ENCODE results near the gene BAG1. TPM values are rescaled to one million over a fixed set of nuclear protein-coding genes. Genes with fewer than 3 reads are reported as not detected.

Gene BAG1
- total RNA-seq, 1 donor from 2014 or later = 98.5 TPM

DNA sequence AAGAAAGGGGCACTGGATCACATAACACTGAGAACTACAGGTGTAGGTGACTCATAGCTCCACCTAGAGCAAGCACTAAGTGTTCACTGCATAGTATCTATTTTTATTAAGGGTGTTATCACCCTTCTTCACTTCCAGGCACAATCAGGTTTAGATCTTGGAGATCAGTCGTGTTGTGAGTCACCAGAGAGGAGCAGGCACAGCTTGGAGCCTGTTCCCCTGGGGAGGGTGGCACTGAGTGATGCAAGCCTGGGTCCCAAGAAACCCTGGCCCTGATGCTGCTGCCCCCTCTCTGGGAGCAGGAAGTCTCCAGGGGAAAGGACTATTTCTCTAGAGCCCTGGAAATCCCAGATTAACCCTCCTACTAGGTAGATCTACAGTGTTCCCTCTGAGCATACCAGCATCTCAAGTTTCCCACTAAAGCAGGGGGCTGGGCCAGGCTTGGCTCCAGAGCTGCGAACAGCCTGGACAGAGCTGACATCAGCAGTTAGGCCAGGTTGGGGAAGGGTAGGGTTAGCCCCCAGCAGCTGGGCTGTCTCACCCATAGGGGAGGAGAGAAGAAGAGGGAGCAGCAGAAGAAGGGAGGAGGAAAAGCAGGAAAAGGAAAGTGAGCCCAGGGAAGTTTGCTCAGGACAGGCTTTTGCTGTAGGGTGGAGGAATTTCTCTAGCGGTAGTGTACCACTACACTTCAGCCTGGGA, 52.7 kb downstream of the BAG1 start:
- H3K27ac ChIP-seq = no peak overlapping the region
- H3K27me3 ChIP-seq (ENCODE audit: low read depth) = no peaks in the 10 kb centered on the region
- no peak overlapping the region for H3K4me3 ChIP-seq
- no peaks in the 10 kb centered on the region for H3K4me1 ChIP-seq
- TF ChIP-seq, protein P1, sequence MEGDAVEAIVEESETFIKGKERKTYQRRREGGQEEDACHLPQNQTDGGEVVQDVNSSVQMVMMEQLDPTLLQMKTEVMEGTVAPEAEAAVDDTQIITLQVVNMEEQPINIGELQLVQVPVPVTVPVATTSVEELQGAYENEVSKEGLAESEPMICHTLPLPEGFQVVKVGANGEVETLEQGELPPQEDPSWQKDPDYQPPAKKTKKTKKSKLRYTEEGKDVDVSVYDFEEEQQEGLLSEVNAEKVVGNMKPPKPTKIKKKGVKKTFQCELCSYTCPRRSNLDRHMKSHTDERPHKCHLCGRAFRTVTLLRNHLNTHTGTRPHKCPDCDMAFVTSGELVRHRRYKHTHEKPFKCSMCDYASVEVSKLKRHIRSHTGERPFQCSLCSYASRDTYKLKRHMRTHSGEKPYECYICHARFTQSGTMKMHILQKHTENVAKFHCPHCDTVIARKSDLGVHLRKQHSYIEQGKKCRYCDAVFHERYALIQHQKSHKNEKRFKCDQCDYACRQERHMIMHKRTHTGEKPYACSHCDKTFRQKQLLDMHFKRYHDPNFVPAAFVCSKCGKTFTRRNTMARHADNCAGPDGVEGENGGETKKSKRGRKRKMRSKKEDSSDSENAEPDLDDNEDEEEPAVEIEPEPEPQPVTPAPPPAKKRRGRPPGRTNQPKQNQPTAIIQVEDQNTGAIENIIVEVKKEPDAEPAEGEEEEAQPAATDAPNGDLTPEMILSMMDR (IDR thresholded peaks at IDR 0.05) = no peak
- no peaks in the 10 kb centered on the region for H3K36me3 ChIP-seq
- ATAC-seq (peak; percentile 45 to 61), DNase-seq (no peak)
- intact Hi-C loops (cut with DNase I) = no loop called here
- H3K9me3 ChIP-seq = no peaks in the 10 kb centered on the region

GRCh38 chr9:33210006-33210715, 54.3 kb downstream of the BAG1 start:
- H3K9me3 ChIP-seq = no peaks in the 10 kb centered on the region
- H3K27me3 ChIP-seq (ENCODE audit: low read depth) = no peaks in the 10 kb centered on the region
- DNase-seq = no peak
- H3K36me3 ChIP-seq = no peaks in the 10 kb centered on the region
- intact Hi-C loops (cut with DNase I) = no loop called here
- no peak overlapping the region for H3K27ac ChIP-seq
- no peaks in the 10 kb centered on the region for H3K4me1 ChIP-seq
- TF ChIP-seq, protein P1 (IDR thresholded peaks at IDR 0.05) = no peak
- no peak overlapping the region for H3K4me3 ChIP-seq
- ATAC-seq = no peak

DNA sequence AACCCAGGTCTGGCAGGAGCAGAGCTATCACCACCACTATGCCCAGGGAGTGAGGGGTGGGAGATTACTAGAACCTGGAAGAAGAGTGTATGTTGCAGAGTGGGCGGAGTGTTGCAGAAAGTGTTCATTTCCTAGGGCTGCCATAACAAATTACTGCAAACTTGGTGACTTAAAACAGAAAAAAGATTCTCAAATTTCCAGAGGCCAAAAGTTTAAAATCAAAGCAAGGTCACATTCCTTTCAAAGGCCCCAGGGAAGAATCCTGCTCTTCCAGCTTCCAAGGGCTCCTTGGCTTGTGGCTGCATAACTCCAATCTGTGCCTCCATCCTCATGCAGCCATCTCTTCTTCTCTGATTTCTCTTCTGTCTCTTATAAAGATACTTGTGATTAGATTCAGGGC, 55.1 kb downstream of the BAG1 start:
- H3K27ac ChIP-seq = no peak overlapping the region
- no peaks in the 10 kb centered on the region for H3K9me3 ChIP-seq
- intact Hi-C loops (cut with DNase I) = no loop called here
- H3K27me3 ChIP-seq (ENCODE audit: low read depth) = no peaks in the 10 kb centered on the region
- H3K36me3 ChIP-seq = no peaks in the 10 kb centered on the region
- DNase-seq (no peak), ATAC-seq (no peak)
- H3K4me1 ChIP-seq = no peaks in the 10 kb centered on the region
- TF ChIP-seq, protein P1 (IDR thresholded peaks at IDR 0.05) = no peak
- no peak overlapping the region for H3K4me3 ChIP-seq

- Histone ChIP-seq H3K27ac (no peak overlapping the region), H3K9me3 (no peaks in the 10 kb centered on the region), H3K4me3 (no peak overlapping the region), H3K4me1 (peaks cover 8% of the 10 kb centered on the region), H3K36me3 (no peaks in the 10 kb centered on the region), H3K27me3 (ENCODE audit: low read depth) (no peaks in the 10 kb centered on the region)
- TF ChIP-seq, protein P1 (IDR thresholded peaks at IDR 0.05) = no peak
- intact Hi-C loops (cut with DNase I) = no loop called here
- ATAC-seq (peak; percentile 76 to 87), DNase-seq (no peak)
These were observed 61.8 kb downstream of the BAG1 start for GRCh38 chr9:33202552-33203201.

Other genes starting within 250 kb of the BAG1 start
- gene DNAJA1, start 239.4 kb downstream of the BAG1 start, total RNA-seq = 155 TPM
- 20.5 TPM for gene SMU1, start 188.0 kb downstream of the BAG1 start, total RNA-seq
- gene B4GALT1, start 97.4 kb downstream of the BAG1 start, total RNA-seq = 72.0 TPM
- gene SPINK4, start 24.5 kb downstream of the BAG1 start, total RNA-seq = not detected
- gene CHMP5, start 341 bp upstream of the BAG1 start, total RNA-seq = 80.9 TPM
- 36.2 TPM for gene NFX1, start 25.8 kb upstream of the BAG1 start, total RNA-seq
- 3.7 TPM for gene AQP7, start 137.9 kb upstream of the BAG1 start, total RNA-seq
- gene AQP3, start 182.9 kb upstream of the BAG1 start, total RNA-seq = 357 TPM
- gene NOL6, start 209.2 kb upstream of the BAG1 start, total RNA-seq = 27.6 TPM